ENCODE measurements around the gene SCP2. TPM values are rescaled to one million over a fixed set of nuclear protein-coding genes. Genes with fewer than 3 reads are reported as not detected.

Gene SCP2
- total RNA-seq, 2 donors from 2014 or later = 69.9 to 78.8 TPM

- H3K36me3 Mint-ChIP-seq = no peaks in the 10 kb centered on the region
- DNase-seq (ENCODE audit: low spot score in 2 of 2) (no peak), ATAC-seq (no peak)
- no peak overlapping the region for H3K27ac Mint-ChIP-seq
- no peaks in the 10 kb centered on the region for H3K9me3 Mint-ChIP-seq
Observed at GRCh38 chr1:53066891-53067738, 140.0 kb downstream of the SCP2 start.

GRCh38 chr1:53067886-53068285 is 140.8 kb downstream of the SCP2 start:
- ATAC-seq = no peak
- no peaks in the 10 kb centered on the region for H3K36me3 Mint-ChIP-seq

GRCh38 chr1:53068314-53069099 is 141.4 kb downstream of the SCP2 start:
- peak in 1 of 2 donors; percentile 18 for DNase-seq (ENCODE audit: low spot score in 2 of 2)
- ATAC-seq = no peak
- H3K27ac Mint-ChIP-seq = no peak overlapping the region
- no peaks in the 10 kb centered on the region for H3K36me3 Mint-ChIP-seq
- no peaks in the 10 kb centered on the region for H3K9me3 Mint-ChIP-seq

More at GRCh38 chr1:53067886-53068285, 140.8 kb downstream of the SCP2 start:
- Mint-ChIP-seq H3K9me3 (no peaks in the 10 kb centered on the region), H3K27ac (no peak overlapping the region)
- DNase-seq (ENCODE audit: low spot score in 2 of 2) = no peak

- Mint-ChIP-seq H3K36me3 (no peaks in the 10 kb centered on the region), H3K9me3 (no peaks in the 10 kb centered on the region), H3K27ac (no peak overlapping the region)
- ATAC-seq (no peak), DNase-seq (ENCODE audit: low spot score in 2 of 2) (peak in 1 of 2 donors; percentile 53)
Observed at GRCh38 chr1:53069265-53069662, 142.2 kb downstream of the SCP2 start.

- DNase-seq (ENCODE audit: low spot score in 2 of 2) (peak in 1 of 2 donors; percentile 26), ATAC-seq (no peak)
- Mint-ChIP-seq H3K27ac (no peak overlapping the region), H3K9me3 (no peaks in the 10 kb centered on the region), H3K36me3 (no peaks in the 10 kb centered on the region)
Observed at GRCh38 chr1:53069663-53070327, 142.7 kb downstream of the SCP2 start.

GRCh38 chr1:53070621-53071020 is 143.5 kb downstream of the SCP2 start:
- ATAC-seq (no peak), DNase-seq (ENCODE audit: low spot score in 2 of 2) (peak in 1 of 2 donors; percentile 31)
- Mint-ChIP-seq H3K36me3 (no peaks in the 10 kb centered on the region), H3K27ac (no peak overlapping the region), H3K9me3 (no peaks in the 10 kb centered on the region)

GRCh38 chr1:53071167-53071865 is 144.2 kb downstream of the SCP2 start:
- DNase-seq (ENCODE audit: low spot score in 2 of 2) (peak in 1 of 2 donors; percentile 54), ATAC-seq (no peak)
- Mint-ChIP-seq H3K36me3 (no peaks in the 10 kb centered on the region), H3K9me3 (no peaks in the 10 kb centered on the region), H3K27ac (no peak overlapping the region)

- DNase-seq (ENCODE audit: low spot score in 2 of 2) = no peak
- H3K27ac Mint-ChIP-seq = no peak overlapping the region
- no peak for ATAC-seq
- H3K36me3 Mint-ChIP-seq = no peaks in the 10 kb centered on the region
- no peaks in the 10 kb centered on the region for H3K9me3 Mint-ChIP-seq
Observed at GRCh38 chr1:53071915-53072314, 144.8 kb downstream of the SCP2 start.

GRCh38 chr1:53073287-53073686 is 146.2 kb downstream of the SCP2 start:
- Mint-ChIP-seq H3K27ac (no peak overlapping the region), H3K36me3 (no peaks in the 10 kb centered on the region), H3K9me3 (no peaks in the 10 kb centered on the region)
- ATAC-seq (no peak), DNase-seq (ENCODE audit: low spot score in 2 of 2) (no peak)

GRCh38 chr1:53073868-53074311 is 146.8 kb downstream of the SCP2 start:
- no peak for ATAC-seq
- no peaks in the 10 kb centered on the region for H3K36me3 Mint-ChIP-seq
- no peak overlapping the region for H3K27ac Mint-ChIP-seq
- H3K9me3 Mint-ChIP-seq = no peaks in the 10 kb centered on the region
- peak in 1 of 2 donors; percentile 14 for DNase-seq (ENCODE audit: low spot score in 2 of 2)

- no peak for ATAC-seq
- H3K36me3 Mint-ChIP-seq = no peaks in the 10 kb centered on the region
- H3K9me3 Mint-ChIP-seq = no peaks in the 10 kb centered on the region
- peak in 1 of 2 donors; percentile 11 for DNase-seq (ENCODE audit: low spot score in 2 of 2)
- no peak overlapping the region for H3K27ac Mint-ChIP-seq
Observed at GRCh38 chr1:53074313-53075154, 147.5 kb downstream of the SCP2 start.

GRCh38 chr1:53075206-53075605 is 148.1 kb downstream of the SCP2 start:
- DNase-seq (ENCODE audit: low spot score in 2 of 2) = peak in 1 of 2 donors; percentile 20
- no peak for ATAC-seq
- no peaks in the 10 kb centered on the region for H3K36me3 Mint-ChIP-seq
- H3K27ac Mint-ChIP-seq = peak overlapping the region in 1 of 2 donors; percentile 25
- H3K9me3 Mint-ChIP-seq = no peaks in the 10 kb centered on the region

GRCh38 chr1:53075761-53076163 is 148.7 kb downstream of the SCP2 start:
- no peaks in the 10 kb centered on the region for H3K36me3 Mint-ChIP-seq
- ATAC-seq (no peak), DNase-seq (ENCODE audit: low spot score in 2 of 2) (no peak)
- H3K9me3 Mint-ChIP-seq = no peaks in the 10 kb centered on the region
- no peak overlapping the region for H3K27ac Mint-ChIP-seq

GRCh38 chr1:53076165-53076564 is 149.1 kb downstream of the SCP2 start:
- no peak overlapping the region for H3K27ac Mint-ChIP-seq
- H3K9me3 Mint-ChIP-seq = no peaks in the 10 kb centered on the region
- no peak for ATAC-seq
- H3K36me3 Mint-ChIP-seq = no peaks in the 10 kb centered on the region
- DNase-seq (ENCODE audit: low spot score in 2 of 2) = no peak

- DNase-seq (ENCODE audit: low spot score in 2 of 2) = no peak
- Mint-ChIP-seq H3K36me3 (no peaks in the 10 kb centered on the region), H3K9me3 (no peaks in the 10 kb centered on the region), H3K27ac (no peak overlapping the region)
- ATAC-seq = no peak
Observed at GRCh38 chr1:53076721-53077598, 149.9 kb downstream of the SCP2 start.
